HepG2 (cell line): Measurements from ENCODE around the gene GMPPB. TPM values are rescaled to one million over a fixed set of nuclear protein-coding genes. Genes with fewer than 3 reads are reported as not detected.

ENCODE experiments used
- GFI1 ChIP-seq: sonication (generic); formaldehyde crosslinking; IDR thresholded peaks from 2 replicates; pipeline ENCODE4 v1.5.0; 2020; ENCODE audit warnings: missing genetic modification reagents, mild to moderate bottlenecking, borderline replicate concordance
- NR2C2 ChIP-seq: sonication (generic); formaldehyde crosslinking; IDR thresholded peaks from 2 replicates; pipeline ENCODE4 v1.4.0; 2020; ENCODE audit warnings: missing genetic modification reagents, mild to moderate bottlenecking, moderate library complexity, borderline replicate concordance
- RBM39 ChIP-seq: fragments of 200-400 bp; formaldehyde crosslinking; IDR thresholded peaks from one replicate; pipeline ENCODE4 v1.6.1; 2018; ENCODE audit warnings: antibody characterized with exemption, mild to moderate bottlenecking, low read depth, low read length; ENCODE audit not compliant: poor library complexity, severe bottlenecking
- ZNF383 ChIP-seq: sonication (generic); formaldehyde crosslinking; IDR thresholded peaks from 2 replicates; pipeline ENCODE4 v1.4.0; 2020; ENCODE audit warnings: missing genetic modification reagents, mild to moderate bottlenecking, borderline replicate concordance
- ZNF569 ChIP-seq: sonication (generic); formaldehyde crosslinking; IDR thresholded peaks from 2 replicates; pipeline ENCODE4 v1.5.0; 2020; ENCODE audit warnings: mild to moderate bottlenecking, missing genetic modification reagents, moderate library complexity, borderline replicate concordance
- polyA plus RNA-seq, 8 experiments: library from polyadenylated mRNA; depleted of rRNA in 3 of 8; stranded (reverse) in 7 of 8; unstranded in 1 of 8; fragments of >200 nt; fragmentation: Illumina TruSeq in 4 of 8; extraction: Trizol in 4 of 8; gene quantifications; 2 replicates each; pipeline versions ENCODE4 v1.2.1 to v1.2.3, GENCODE V29; 2011 to 2016; ENCODE audit warnings: low read depth in 4 of 8, missing spikeins in 1 of 8, mixed read lengths in 1 of 8; ENCODE audit not compliant: insufficient read depth in 1 of 8
- total RNA-seq, 5 experiments: library from RNA; depleted of rRNA; stranded (reverse); fragments of >200 nt; fragmentation: Illumina TruSeq; extraction: Trizol; gene quantifications; 2 replicates each; pipeline ENCODE4 v1.2.3, GENCODE V29; 2016; ENCODE audit warnings: low read depth in 1 of 5
- TF ChIP-seq, protein P1 (sequence below): IDR thresholded peaks from 2 replicates; pipeline ENCODE4 v1.4.0; 2020; ENCODE audit warnings: mild to moderate bottlenecking, missing genetic modification reagents
- TF ChIP-seq, protein P2 (sequence below), 2 experiments: fragments of 450-650 bp in 1 of 2; sonication (generic) in 1 of 2; formaldehyde crosslinking in 1 of 2; IDR thresholded peaks; 2 replicates each; pipeline versions ENCODE4 v1.6.1 to v1.8.0; 2016 to 2022; ENCODE audit warnings: antibody characterized with exemption in 1 of 2, mild to moderate bottlenecking in 1 of 2, missing genetic modification reagents in 1 of 2
- TF ChIP-seq, protein P3 (sequence below): sonication (generic); formaldehyde crosslinking; IDR thresholded peaks from 2 replicates; pipeline ENCODE4 v1.8.0; 2022; ENCODE audit warnings: mild to moderate bottlenecking, missing genetic modification reagents

Gene GMPPB
- total and polyA plus RNA-seq, 2 of the 13 experiments (the other 11 are each of a cell fraction or from before 2014, with no cell fraction given): 6.5 to 23.1 TPM

DNA sequence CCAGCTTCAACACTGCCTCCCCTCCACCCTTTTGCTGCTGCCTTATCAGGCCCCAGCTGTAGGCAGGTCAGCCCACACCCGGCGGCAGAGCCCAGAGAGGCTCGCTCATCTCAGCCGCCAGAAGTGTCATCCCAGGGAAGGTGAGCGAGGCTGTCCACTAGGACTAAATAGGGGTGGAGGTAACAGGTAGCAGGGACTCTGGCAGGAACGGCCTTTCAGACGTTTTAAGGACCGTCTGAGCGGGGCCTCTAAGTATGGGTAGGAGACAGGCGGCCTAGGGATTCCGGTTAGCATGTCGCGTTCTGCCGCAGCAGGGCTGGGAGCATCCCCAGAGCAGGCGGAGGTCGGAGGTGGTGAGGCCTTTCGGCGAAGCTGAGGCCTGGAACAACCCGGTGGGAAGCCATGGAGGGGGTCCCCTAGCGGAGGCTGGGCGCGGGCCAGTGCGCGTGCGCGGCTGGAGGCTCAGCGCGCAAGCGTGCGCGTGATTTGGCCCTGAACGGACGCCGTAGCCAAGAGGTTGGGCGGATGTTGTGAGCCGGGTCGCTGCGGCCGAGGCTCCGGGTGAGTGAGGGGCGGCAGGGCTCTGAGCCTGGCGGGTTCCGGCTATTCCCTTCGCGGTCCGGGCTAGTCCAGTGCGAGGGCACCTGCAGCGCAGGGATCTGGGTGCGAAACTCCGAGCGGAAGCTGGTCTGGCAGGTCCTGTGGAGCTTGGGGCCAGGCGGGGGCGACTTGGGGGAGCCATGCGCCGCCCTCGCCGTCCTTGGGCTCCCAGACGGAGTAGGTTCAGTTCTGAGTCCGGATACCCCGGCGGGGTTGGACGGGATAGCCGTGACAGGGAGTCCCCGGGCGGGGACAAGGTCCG is 34.5 kb downstream of the GMPPB start, which contains the start of the genes MST1 and RNF123 (continued):
- TF ChIP-seq, protein P1, sequence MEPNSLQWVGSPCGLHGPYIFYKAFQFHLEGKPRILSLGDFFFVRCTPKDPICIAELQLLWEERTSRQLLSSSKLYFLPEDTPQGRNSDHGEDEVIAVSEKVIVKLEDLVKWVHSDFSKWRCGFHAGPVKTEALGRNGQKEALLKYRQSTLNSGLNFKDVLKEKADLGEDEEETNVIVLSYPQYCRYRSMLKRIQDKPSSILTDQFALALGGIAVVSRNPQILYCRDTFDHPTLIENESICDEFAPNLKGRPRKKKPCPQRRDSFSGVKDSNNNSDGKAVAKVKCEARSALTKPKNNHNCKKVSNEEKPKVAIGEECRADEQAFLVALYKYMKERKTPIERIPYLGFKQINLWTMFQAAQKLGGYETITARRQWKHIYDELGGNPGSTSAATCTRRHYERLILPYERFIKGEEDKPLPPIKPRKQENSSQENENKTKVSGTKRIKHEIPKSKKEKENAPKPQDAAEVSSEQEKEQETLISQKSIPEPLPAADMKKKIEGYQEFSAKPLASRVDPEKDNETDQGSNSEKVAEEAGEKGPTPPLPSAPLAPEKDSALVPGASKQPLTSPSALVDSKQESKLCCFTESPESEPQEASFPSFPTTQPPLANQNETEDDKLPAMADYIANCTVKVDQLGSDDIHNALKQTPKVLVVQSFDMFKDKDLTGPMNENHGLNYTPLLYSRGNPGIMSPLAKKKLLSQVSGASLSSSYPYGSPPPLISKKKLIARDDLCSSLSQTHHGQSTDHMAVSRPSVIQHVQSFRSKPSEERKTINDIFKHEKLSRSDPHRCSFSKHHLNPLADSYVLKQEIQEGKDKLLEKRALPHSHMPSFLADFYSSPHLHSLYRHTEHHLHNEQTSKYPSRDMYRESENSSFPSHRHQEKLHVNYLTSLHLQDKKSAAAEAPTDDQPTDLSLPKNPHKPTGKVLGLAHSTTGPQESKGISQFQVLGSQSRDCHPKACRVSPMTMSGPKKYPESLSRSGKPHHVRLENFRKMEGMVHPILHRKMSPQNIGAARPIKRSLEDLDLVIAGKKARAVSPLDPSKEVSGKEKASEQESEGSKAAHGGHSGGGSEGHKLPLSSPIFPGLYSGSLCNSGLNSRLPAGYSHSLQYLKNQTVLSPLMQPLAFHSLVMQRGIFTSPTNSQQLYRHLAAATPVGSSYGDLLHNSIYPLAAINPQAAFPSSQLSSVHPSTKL (CRISPR knock-in tag): no peak
- TF ChIP-seq NR2C2 (CRISPR knock-in tag): peak; percentile 86
- TF ChIP-seq, protein P2, sequence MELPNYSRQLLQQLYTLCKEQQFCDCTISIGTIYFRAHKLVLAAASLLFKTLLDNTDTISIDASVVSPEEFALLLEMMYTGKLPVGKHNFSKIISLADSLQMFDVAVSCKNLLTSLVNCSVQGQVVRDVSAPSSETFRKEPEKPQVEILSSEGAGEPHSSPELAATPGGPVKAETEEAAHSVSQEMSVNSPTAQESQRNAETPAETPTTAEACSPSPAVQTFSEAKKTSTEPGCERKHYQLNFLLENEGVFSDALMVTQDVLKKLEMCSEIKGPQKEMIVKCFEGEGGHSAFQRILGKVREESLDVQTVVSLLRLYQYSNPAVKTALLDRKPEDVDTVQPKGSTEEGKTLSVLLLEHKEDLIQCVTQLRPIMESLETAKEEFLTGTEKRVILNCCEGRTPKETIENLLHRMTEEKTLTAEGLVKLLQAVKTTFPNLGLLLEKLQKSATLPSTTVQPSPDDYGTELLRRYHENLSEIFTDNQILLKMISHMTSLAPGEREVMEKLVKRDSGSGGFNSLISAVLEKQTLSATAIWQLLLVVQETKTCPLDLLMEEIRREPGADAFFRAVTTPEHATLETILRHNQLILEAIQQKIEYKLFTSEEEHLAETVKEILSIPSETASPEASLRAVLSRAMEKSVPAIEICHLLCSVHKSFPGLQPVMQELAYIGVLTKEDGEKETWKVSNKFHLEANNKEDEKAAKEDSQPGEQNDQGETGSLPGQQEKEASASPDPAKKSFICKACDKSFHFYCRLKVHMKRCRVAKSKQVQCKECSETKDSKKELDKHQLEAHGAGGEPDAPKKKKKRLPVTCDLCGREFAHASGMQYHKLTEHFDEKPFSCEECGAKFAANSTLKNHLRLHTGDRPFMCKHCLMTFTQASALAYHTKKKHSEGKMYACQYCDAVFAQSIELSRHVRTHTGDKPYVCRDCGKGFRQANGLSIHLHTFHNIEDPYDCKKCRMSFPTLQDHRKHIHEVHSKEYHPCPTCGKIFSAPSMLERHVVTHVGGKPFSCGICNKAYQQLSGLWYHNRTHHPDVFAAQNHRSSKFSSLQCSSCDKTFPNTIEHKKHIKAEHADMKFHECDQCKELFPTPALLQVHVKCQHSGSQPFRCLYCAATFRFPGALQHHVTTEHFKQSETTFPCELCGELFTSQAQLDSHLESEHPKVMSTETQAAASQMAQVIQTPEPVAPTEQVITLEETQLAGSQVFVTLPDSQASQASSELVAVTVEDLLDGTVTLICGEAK (IDR thresholded peaks at IDR 0.05): no peak
- TF ChIP-seq, protein P2 (CRISPR knock-in tag; IDR thresholded peaks at IDR 0.05): peak; percentile 48; the same call in 1 of the 2 replicates
- TF ChIP-seq ZNF383: peak; percentile 28; the same call in 1 of the 2 replicates
- no peak for TF ChIP-seq ZNF569 (CRISPR knock-in tag)
- TF ChIP-seq RBM39: no peak
- TF ChIP-seq GFI1 (CRISPR knock-in tag): 0 out of 2 replicates have a peak, but pooled peaks have one; percentile 8
- TF ChIP-seq, protein P3, sequence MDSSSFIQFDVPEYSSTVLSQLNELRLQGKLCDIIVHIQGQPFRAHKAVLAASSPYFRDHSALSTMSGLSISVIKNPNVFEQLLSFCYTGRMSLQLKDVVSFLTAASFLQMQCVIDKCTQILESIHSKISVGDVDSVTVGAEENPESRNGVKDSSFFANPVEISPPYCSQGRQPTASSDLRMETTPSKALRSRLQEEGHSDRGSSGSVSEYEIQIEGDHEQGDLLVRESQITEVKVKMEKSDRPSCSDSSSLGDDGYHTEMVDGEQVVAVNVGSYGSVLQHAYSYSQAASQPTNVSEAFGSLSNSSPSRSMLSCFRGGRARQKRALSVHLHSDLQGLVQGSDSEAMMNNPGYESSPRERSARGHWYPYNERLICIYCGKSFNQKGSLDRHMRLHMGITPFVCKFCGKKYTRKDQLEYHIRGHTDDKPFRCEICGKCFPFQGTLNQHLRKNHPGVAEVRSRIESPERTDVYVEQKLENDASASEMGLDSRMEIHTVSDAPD (CRISPR knock-in tag): no peak
